PC-3 (cell line): Measurements from ENCODE around the gene TOMM40L.

Source experiments
- CTCF ChIP-seq: fragments of 300-600 bp; sonication (generic); conservative IDR thresholded peaks from 2 replicates; pipeline ENCODE4 v1.5.1; 2017; ENCODE audit warnings: antibody characterized with exemption, low read depth, mild to moderate bottlenecking, low read length
- EZH2 ChIP-seq: fragments of 300-600 bp; sonication (generic); IDR thresholded peaks from one replicate; pipeline ENCODE4 v1.6.1; 2017; ENCODE audit warnings: antibody characterized with exemption, mild to moderate bottlenecking, low read length; ENCODE audit not compliant: unreplicated experiment

GRCh38 chr1:161233102-161233501 is 7.2 kb downstream of the TOMM40L start:
- TF ChIP-seq CTCF (no peak), EZH2 (no peak)
